Omental fat pad (tissue), 4 donors: Measurements from ENCODE around the gene ATP13A3. TPM values are rescaled to one million over a fixed set of nuclear protein-coding genes. Genes with fewer than 3 reads are reported as not detected.

Experiments used
- ATAC-seq: fragments of 150-250 bp; one replicate; pipeline ENCODE4 v1.9.1; 2016; ENCODE audit warnings: mild to moderate bottlenecking, moderate library complexity; ENCODE audit not compliant: low FRiP score
- DNase-seq: peaks from one replicate; pipeline ENCODE4 v3.0.0-alpha.2; 2019; ENCODE audit warnings: low spot score
- CTCF ChIP-seq, 3 donors: fragments of 450-650 bp; IDR thresholded peaks; one replicate each; pipeline ENCODE4 v1.5.1; 2016 to 2017; ENCODE audit warnings: antibody characterized with exemption in 3 of 3, mild to moderate bottlenecking in 3 of 3, moderate library complexity in 2 of 3
- total RNA-seq, 4 donors: library from RNA; depleted of rRNA; stranded (reverse); fragments of >200 nt; gene quantifications; one replicate each; pipeline ENCODE4 v1.1.0, GENCODE V29; 2016

ATP13A3 gene
- total RNA-seq, 4 donors from 2014 or later: 124 to 638 (median 294) TPM

GRCh38 chr3:194475138-194475932, 11.5 kb downstream of the ATP13A3 start:
- DNase-seq: no peak
- no peak for ATAC-seq
- TF ChIP-seq CTCF (IDR thresholded peaks at IDR 0.05): no peak

- no peak for DNase-seq
- TF ChIP-seq CTCF (IDR thresholded peaks at IDR 0.05): no peak
- no peak for ATAC-seq
Observed at GRCh38 chr3:194474675-194475074, 12.1 kb downstream of the ATP13A3 start.

GRCh38 chr3:194472290-194472920, 14.4 kb downstream of the ATP13A3 start:
- peak in 2 of 3 donors; percentile 38 to 64 for TF ChIP-seq CTCF (IDR thresholded peaks at IDR 0.05)
- DNase-seq (no peak), ATAC-seq (no peak)

- ATAC-seq (no peak), DNase-seq (no peak)
- TF ChIP-seq CTCF (IDR thresholded peaks at IDR 0.05): no peak
Observed at GRCh38 chr3:194471863-194472262, 14.9 kb downstream of the ATP13A3 start.

GRCh38 chr3:194470615-194471014, 16.2 kb downstream of the ATP13A3 start:
- TF ChIP-seq CTCF (IDR thresholded peaks at IDR 0.05): no peak
- DNase-seq (no peak), ATAC-seq (no peak)

- no peak for TF ChIP-seq CTCF (IDR thresholded peaks at IDR 0.05)
- no peak for DNase-seq
- no peak for ATAC-seq
Observed at GRCh38 chr3:194469977-194470376, 16.8 kb downstream of the ATP13A3 start.

GRCh38 chr3:194468086-194468485, 18.7 kb downstream of the ATP13A3 start:
- no peak for TF ChIP-seq CTCF (IDR thresholded peaks at IDR 0.05)
- no peak for DNase-seq

More at GRCh38 chr3:194468086-194468485, 18.7 kb downstream of the ATP13A3 start:
- no peak for ATAC-seq
